Measurements from ENCODE around the gene CELF4. TPM values are rescaled to one million over a fixed set of nuclear protein-coding genes. Genes with fewer than 3 reads are reported as not detected.

CELF4 gene
- total and polyA plus RNA-seq, 2 experiments from 2014 or later, result 0.24 TPM; not detected in 1

DNA sequence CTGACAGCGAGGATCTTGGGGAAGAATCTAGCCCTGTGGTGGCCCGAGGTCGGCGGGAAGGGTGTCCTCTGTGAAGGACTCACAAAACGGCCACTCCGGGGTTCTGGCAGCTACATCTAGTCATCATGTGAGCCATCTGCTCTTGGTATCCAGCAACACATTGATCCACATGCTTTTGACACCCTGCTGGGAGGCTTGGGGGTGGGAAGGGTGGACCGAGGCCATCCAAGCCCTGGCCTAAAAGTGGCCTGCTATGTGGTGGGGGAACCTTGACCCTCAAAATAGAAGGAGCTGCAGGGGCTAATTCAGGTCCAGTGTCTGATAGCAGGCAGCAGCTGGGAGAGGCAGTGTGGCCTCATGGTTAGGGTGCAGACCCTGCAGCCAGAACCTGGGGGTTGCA is 145.7 kb downstream of the CELF4 start:
- no peak for TF ChIP-seq EZH2 (IDR thresholded peaks at IDR 0.05; ENCODE audit: insufficient read depth, poor library complexity, severe bottlenecking)
- no peak for TF ChIP-seq EZH2phosphoT487 (IDR thresholded peaks at IDR 0.05; ENCODE audit: insufficient read depth, low read depth)
- Histone ChIP-seq H3K4me1 (ENCODE audit: insufficient read depth) (no peaks in the 10 kb centered on the region), H2AFZ (no peak overlapping the region), H3F3A (ENCODE audit: insufficient read depth) (no peaks in the 10 kb centered on the region), H3K79me2 (ENCODE audit: insufficient read depth) (no peaks in the 10 kb centered on the region), H3K27ac (no peak overlapping the region), H3K4me3 (no peak overlapping the region), H3K4me2 (ENCODE audit: unreplicated experiment) (no peak overlapping the region), H3K9me3 (ENCODE audit: low read depth) (no peaks in the 10 kb centered on the region), H3K9me2 (ENCODE audit: insufficient read depth) (no peaks in the 10 kb centered on the region), H4K20me1 (ENCODE audit: insufficient read depth) (no peaks in the 10 kb centered on the region), H3K36me3 (ENCODE audit: low read depth) (no peaks in the 10 kb centered on the region), H3K27me3 (replicated peaks; ENCODE audit: insufficient read depth) (peaks cover 6% of the 10 kb centered on the region; the same call in 1 of the 2 replicates), H3K9ac (no peak overlapping the region)
- 53 to 57% methylated on average over 7 of the region's 7 CpGs for WGBS, 2 experiments (ENCODE audit: low coverage in 1 of 2, low lambda C conversion rate in 2 of 2, missing lambda C conversion rate in 2 of 2)
- in situ Hi-C loops (cut with MboI), result no loop called here
- no peak for DNase-seq

DNA sequence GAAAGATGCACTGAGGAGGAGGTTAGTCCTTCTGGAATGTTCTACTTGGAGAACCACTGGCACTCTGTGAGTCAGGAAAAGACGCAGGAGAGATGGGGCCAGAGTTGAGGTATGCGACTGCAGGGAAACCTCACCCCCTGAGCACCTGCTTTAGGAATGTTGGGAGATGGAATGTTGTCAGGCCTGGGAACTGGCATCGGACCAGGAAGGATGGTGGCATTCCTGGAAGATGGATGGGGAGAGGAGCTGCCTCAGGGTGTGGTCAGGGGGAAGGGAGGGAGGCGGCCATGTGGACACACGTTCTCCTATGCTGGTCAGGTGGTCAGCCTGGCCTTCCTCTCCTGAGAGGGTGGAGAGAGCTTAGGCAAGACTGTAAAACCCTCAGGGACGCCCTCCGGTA is 146.3 kb downstream of the CELF4 start:
- DNase-seq, result peak; percentile 26

DNA sequence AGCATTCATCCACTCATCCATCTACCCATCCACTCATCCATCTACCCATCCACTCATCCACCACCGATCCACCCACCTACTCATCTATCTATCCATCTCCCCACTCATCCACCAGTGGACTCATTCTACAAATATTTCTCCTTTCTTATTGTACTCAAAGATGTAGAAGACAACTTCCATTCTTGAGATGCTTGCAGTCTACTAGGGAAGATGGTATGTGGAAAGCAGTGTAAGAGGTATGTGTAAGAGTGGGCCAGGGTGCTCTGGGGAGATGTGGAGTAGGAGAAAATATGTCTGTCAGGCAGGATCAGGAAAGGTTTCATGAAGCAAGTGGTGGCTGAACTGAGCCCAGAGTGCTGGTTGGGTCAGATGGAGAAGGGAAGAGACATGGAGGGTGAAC is 150.8 kb downstream of the CELF4 start:
- Histone ChIP-seq H4K20me1 (ENCODE audit: insufficient read depth) (no peaks in the 10 kb centered on the region), H3K4me3 (no peak overlapping the region), H3K4me2 (ENCODE audit: unreplicated experiment) (no peak overlapping the region), H3K9me3 (ENCODE audit: low read depth) (no peaks in the 10 kb centered on the region), H3K9me2 (ENCODE audit: insufficient read depth) (no peaks in the 10 kb centered on the region), H3K27ac (no peak overlapping the region), H3K79me2 (ENCODE audit: insufficient read depth) (no peaks in the 10 kb centered on the region), H3F3A (ENCODE audit: insufficient read depth) (no peaks in the 10 kb centered on the region), H3K9ac (no peak overlapping the region), H3K4me1 (ENCODE audit: insufficient read depth) (no peaks in the 10 kb centered on the region), H3K27me3 (replicated peaks; ENCODE audit: insufficient read depth) (peaks cover 6% of the 10 kb centered on the region; the same call in 1 of the 2 replicates), H3K36me3 (ENCODE audit: low read depth) (no peaks in the 10 kb centered on the region), H2AFZ (no peak overlapping the region)
- TF ChIP-seq EZH2phosphoT487 (IDR thresholded peaks at IDR 0.05; ENCODE audit: insufficient read depth, low read depth), result no peak
- TF ChIP-seq EZH2 (IDR thresholded peaks at IDR 0.05; ENCODE audit: insufficient read depth, poor library complexity, severe bottlenecking), result no peak
- DNase-seq, result no peak
- in situ Hi-C loops (cut with MboI), result no loop called here
- 55 to 56% methylated on average over 1 of the region's 1 CpG for WGBS, 2 experiments (ENCODE audit: low coverage in 1 of 2, low lambda C conversion rate in 2 of 2, missing lambda C conversion rate in 2 of 2)

More for the DNA sequence above, 146.3 kb downstream of the CELF4 start:
- Histone ChIP-seq H2AFZ (no peak overlapping the region), H3K4me2 (ENCODE audit: unreplicated experiment) (no peak overlapping the region), H3K9me2 (ENCODE audit: insufficient read depth) (no peaks in the 10 kb centered on the region), H3F3A (ENCODE audit: insufficient read depth) (no peaks in the 10 kb centered on the region), H3K4me1 (ENCODE audit: insufficient read depth) (no peaks in the 10 kb centered on the region), H3K27ac (no peak overlapping the region), H3K4me3 (no peak overlapping the region), H3K27me3 (replicated peaks; ENCODE audit: insufficient read depth) (peaks cover 6% of the 10 kb centered on the region; the same call in 1 of the 2 replicates), H4K20me1 (ENCODE audit: insufficient read depth) (no peaks in the 10 kb centered on the region), H3K9ac (no peak overlapping the region), H3K79me2 (ENCODE audit: insufficient read depth) (no peaks in the 10 kb centered on the region), H3K9me3 (ENCODE audit: low read depth) (no peaks in the 10 kb centered on the region), H3K36me3 (ENCODE audit: low read depth) (no peaks in the 10 kb centered on the region)
- in situ Hi-C loops (cut with MboI), result no loop called here
- WGBS, 2 experiments (ENCODE audit: low coverage in 1 of 2, low lambda C conversion rate in 2 of 2, missing lambda C conversion rate in 2 of 2), result 51 to 57% methylated on average over 6 to 7 of the region's 7 CpGs
- no peak for TF ChIP-seq EZH2phosphoT487 (IDR thresholded peaks at IDR 0.05; ENCODE audit: insufficient read depth, low read depth)
- no peak for TF ChIP-seq EZH2 (IDR thresholded peaks at IDR 0.05; ENCODE audit: insufficient read depth, poor library complexity, severe bottlenecking)

DNA sequence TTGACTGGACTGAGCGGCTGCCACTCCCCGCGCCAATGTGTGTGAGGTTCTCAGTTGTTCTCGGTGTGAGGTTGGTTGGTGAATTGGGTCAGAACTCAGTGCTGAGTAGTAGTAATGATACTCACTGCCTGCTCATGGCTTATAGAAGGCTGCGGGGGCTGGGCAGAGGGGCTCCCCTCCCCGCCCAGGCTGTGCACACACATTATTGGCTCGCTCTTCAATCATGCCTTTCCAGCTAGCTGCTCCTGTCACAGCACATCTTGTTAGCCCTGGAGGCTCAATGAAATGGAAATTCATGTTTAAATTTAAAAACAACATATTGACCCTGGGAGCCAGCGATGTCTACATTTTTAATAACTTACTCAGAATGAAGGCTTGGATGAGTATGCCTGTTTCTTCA is 152.8 kb downstream of the CELF4 start:
- in situ Hi-C loops (cut with MboI), result no loop called here
- no peak overlapping the region for H3K4me2 ChIP-seq (ENCODE audit: unreplicated experiment)
- H3K4me3 ChIP-seq, result no peak overlapping the region
- DNase-seq, result no peak
- no peaks in the 10 kb centered on the region for H3F3A ChIP-seq (ENCODE audit: insufficient read depth)
- H3K9ac ChIP-seq, result no peak overlapping the region
- peaks cover 6% of the 10 kb centered on the region; the same call in 1 of the 2 replicates for H3K27me3 ChIP-seq (replicated peaks; ENCODE audit: insufficient read depth)
- TF ChIP-seq EZH2 (IDR thresholded peaks at IDR 0.05; ENCODE audit: insufficient read depth, poor library complexity, severe bottlenecking) (no peak), EZH2phosphoT487 (IDR thresholded peaks at IDR 0.05; ENCODE audit: insufficient read depth, low read depth) (no peak)
- 63 to 66% methylated on average over 8 of the region's 8 CpGs for WGBS, 2 experiments (ENCODE audit: low coverage in 1 of 2, low lambda C conversion rate in 2 of 2, missing lambda C conversion rate in 2 of 2)
- no peaks in the 10 kb centered on the region for H3K4me1 ChIP-seq (ENCODE audit: insufficient read depth)
- H3K27ac ChIP-seq, result no peak overlapping the region
- no peaks in the 10 kb centered on the region for H3K36me3 ChIP-seq (ENCODE audit: low read depth)
- H2AFZ ChIP-seq, result no peak overlapping the region
- no peaks in the 10 kb centered on the region for H3K79me2 ChIP-seq (ENCODE audit: insufficient read depth)
- no peaks in the 10 kb centered on the region for H4K20me1 ChIP-seq (ENCODE audit: insufficient read depth)
- H3K9me2 ChIP-seq (ENCODE audit: insufficient read depth), result no peaks in the 10 kb centered on the region
- no peaks in the 10 kb centered on the region for H3K9me3 ChIP-seq (ENCODE audit: low read depth)

DNA sequence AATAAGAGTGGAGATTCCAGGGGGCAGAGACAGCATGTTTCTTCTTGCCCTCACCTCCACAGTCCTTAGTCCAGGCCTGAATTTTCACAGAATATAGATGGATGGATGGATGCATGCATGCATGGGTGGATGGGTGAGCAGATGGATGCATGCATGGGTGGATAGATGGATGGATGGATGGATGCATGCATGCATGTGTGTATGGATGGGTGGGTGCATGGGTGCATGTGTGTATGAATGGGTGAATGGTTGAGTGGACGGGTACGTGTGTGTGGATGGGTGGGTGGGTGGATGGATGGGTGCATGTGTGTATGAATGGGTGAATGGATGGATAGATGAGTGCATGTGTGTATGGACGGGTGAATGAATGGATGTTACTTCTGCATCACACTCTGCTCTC is 153.3 kb downstream of the CELF4 start:
- H3K4me1 ChIP-seq (ENCODE audit: insufficient read depth), result no peaks in the 10 kb centered on the region
- no peaks in the 10 kb centered on the region for H3F3A ChIP-seq (ENCODE audit: insufficient read depth)
- H3K27ac ChIP-seq, result no peak overlapping the region
- H4K20me1 ChIP-seq (ENCODE audit: insufficient read depth), result no peaks in the 10 kb centered on the region
- in situ Hi-C loops (cut with MboI), result no loop called here
- H3K9me3 ChIP-seq (ENCODE audit: low read depth), result no peaks in the 10 kb centered on the region
- H3K27me3 ChIP-seq (replicated peaks; ENCODE audit: insufficient read depth), result peaks cover 6% of the 10 kb centered on the region; the same call in 1 of the 2 replicates
- no peak overlapping the region for H2AFZ ChIP-seq
- H3K4me2 ChIP-seq (ENCODE audit: unreplicated experiment), result no peak overlapping the region
- no peak overlapping the region for H3K9ac ChIP-seq
- TF ChIP-seq EZH2phosphoT487 (IDR thresholded peaks at IDR 0.05; ENCODE audit: insufficient read depth, low read depth) (no peak), EZH2 (IDR thresholded peaks at IDR 0.05; ENCODE audit: insufficient read depth, poor library complexity, severe bottlenecking) (no peak)
- H3K9me2 ChIP-seq (ENCODE audit: insufficient read depth), result no peaks in the 10 kb centered on the region
- H3K79me2 ChIP-seq (ENCODE audit: insufficient read depth), result no peaks in the 10 kb centered on the region
- DNase-seq, result no peak
- WGBS, 2 experiments (ENCODE audit: low coverage in 1 of 2, low lambda C conversion rate in 2 of 2, missing lambda C conversion rate in 2 of 2), result 37 to 39% methylated on average over 3 of the region's 3 CpGs
- no peak overlapping the region for H3K4me3 ChIP-seq
- H3K36me3 ChIP-seq (ENCODE audit: low read depth), result no peaks in the 10 kb centered on the region

Measured in GM23248 (cell line).